Measurements from ENCODE around the gene SMIM30.
"Not testable (repeated sequence)": the region's sequence is repeated elsewhere in the genome, so short reads cannot be mapped to it uniquely, and the experiment has no call there.

The SMIM30 gene

GRCh38 chr7:113118074-113118959 lies at the start of gene SMIM30:
SMIM30 (minus strand) TSS chr7:113118554; CDS start chr7:113117578, 976 bp downstream.
- peak; percentile 76 for DNase-seq

GRCh38 chr7:113166176-113166575 lies 47.8 kb upstream of the SMIM30 start:
- DNase-seq: not testable (repeated sequence)

- no peak for DNase-seq
These were observed 42.7 kb upstream of the SMIM30 start for GRCh38 chr7:113161050-113161449.

- peak; percentile 4 for DNase-seq
These were observed 41.5 kb upstream of the SMIM30 start for GRCh38 chr7:113159746-113160339.

GRCh38 chr7:113158756-113159155 lies 40.4 kb upstream of the SMIM30 start:
- no peak for DNase-seq

- no peak for DNase-seq
These were observed 35.8 kb upstream of the SMIM30 start for GRCh38 chr7:113154117-113154516.

GRCh38 chr7:113144817-113145216 lies 26.5 kb upstream of the SMIM30 start:
- DNase-seq: no peak

GRCh38 chr7:113143486-113144257 lies 25.3 kb upstream of the SMIM30 start:
- no peak for DNase-seq

- DNase-seq: no peak
These were observed 24.2 kb upstream of the SMIM30 start for GRCh38 chr7:113142385-113143119.

- no peak for DNase-seq
These were observed 23.4 kb upstream of the SMIM30 start for GRCh38 chr7:113141803-113142202.

GRCh38 chr7:113140956-113141355 lies 22.6 kb upstream of the SMIM30 start:
- no peak for DNase-seq

- no peak for DNase-seq
These were observed 18.9 kb upstream of the SMIM30 start for GRCh38 chr7:113137241-113137640.

GRCh38 chr7:113134025-113134424 lies 15.7 kb upstream of the SMIM30 start:
- no peak for DNase-seq

GRCh38 chr7:113131367-113131766 lies 13.0 kb upstream of the SMIM30 start:
- DNase-seq: no peak

GRCh38 chr7:113128031-113128430 lies 9.7 kb upstream of the SMIM30 start:
- no peak for DNase-seq

- no peak for DNase-seq
These were observed 7.4 kb upstream of the SMIM30 start for GRCh38 chr7:113125728-113126127.

- DNase-seq: no peak
These were observed 4.4 kb upstream of the SMIM30 start for GRCh38 chr7:113122744-113123143.

- no peak for DNase-seq
These were observed 2.3 kb upstream of the SMIM30 start for GRCh38 chr7:113120647-113121046.

GRCh38 chr7:113119429-113119828 lies 1.1 kb upstream of the SMIM30 start:
- DNase-seq: no peak

- not testable (repeated sequence) for DNase-seq
These were observed 980 bp downstream of the SMIM30 start for GRCh38 chr7:113117374-113117774.

- no peak for DNase-seq
These were observed 4.4 kb downstream of the SMIM30 start for GRCh38 chr7:113113912-113114311.

- DNase-seq: no peak
These were observed 8.6 kb downstream of the SMIM30 start for GRCh38 chr7:113109718-113110117.

GRCh38 chr7:113100121-113100603 lies 18.2 kb downstream of the SMIM30 start:
- no peak for DNase-seq

All from NCI-H510A (cell line).